SW 1271 (cell line): ENCODE results near the gene ALDH3A2.
"Not testable (repeated sequence)": the region's sequence is repeated elsewhere in the genome, so short reads cannot be mapped to it uniquely, and the experiment has no call there.

Experiments
- DNase-seq, 2 experiments: peaks; one replicate each; lab custom pipeline; 2025; lab: John Stamatoyannopoulos, UW

ALDH3A2 gene

GRCh38 chr17:19678581-19679453, 30.3 kb downstream of the ALDH3A2 start:
- DNase-seq, result no peak

DNA sequence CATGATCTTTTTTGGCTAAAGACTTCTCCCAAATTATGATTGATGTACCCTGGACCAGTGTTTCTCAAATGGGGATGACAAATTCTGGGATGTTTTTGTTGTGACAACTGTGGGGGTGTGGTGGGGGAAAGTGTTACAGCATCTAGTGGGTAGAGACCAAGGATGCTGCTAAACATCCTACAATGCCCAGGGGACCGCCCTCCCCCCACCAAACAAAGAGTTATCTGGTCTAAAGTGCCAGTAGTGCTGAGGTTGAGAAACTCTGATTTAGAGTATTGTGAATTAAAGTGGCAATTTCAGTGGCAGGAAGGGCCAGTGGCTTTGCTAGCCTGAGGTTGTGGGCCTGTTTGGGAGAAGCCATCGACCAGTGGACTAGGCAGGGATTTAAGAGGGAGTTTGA, 34.6 kb downstream of the ALDH3A2 start:
- no peak for DNase-seq

DNA sequence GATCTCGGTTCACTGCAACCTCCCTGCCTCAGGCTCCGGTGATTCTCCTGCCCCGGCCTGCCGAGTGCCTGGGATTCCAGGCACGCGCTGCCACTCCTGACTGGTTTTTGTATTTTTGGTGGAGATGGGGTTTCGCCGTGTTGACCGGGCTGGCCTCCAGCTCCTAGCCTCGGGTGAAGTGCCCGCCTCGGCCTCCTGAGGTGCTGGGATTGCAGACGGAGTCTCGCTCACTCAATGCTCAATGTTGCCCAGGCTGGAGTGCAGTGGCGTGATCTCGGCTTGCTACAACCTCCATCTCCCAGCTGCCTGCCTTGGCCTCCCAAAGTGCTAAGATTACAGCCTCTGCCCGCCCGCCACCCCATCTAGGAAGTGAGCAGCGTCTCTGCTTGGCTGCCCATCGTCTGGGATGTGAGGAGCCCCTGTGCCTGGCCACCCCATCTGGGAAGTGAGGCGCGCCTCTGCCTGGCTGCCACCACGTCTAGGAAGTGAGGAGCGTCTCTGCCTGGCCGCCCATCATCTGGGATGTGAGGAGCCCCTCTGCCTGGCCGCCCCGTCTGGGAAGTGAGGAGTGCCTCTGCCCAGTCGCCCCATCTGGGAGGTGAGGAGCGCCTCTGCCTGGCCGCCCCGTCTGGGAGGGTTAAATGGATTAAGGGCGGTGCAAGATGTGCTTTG, 36.5 kb downstream of the ALDH3A2 start:
- DNase-seq, result not testable (repeated sequence)

DNA sequence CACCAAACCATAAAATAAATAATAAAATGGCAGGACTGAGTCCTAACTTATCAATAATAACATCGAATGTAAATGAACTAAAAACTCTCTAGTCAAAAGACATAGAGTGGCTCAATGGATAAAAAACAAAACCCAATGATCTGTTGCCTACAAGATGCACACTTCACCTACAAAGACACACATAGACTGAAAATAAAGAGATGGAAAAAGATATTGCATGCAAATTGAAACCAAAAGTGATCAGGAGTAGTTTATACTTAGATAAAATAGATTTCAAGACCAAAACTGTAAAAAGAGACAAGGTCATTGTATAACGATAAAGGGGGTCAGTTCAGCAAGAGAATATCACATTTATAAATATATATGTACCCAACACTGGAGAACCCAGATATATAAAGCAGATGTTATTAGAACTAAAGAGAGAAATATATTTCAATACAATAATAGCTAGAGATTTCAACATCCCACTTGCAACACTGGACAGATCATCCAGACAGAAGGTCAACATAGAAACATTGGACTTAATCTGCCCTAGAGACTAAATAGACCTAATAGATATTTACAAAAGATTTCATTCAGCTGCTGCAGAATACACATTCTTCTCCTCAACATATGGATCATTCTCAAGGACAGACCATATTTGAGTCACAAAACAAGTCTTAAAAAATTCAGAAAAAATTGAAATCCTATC, 38.0 kb downstream of the ALDH3A2 start:
- DNase-seq, result no peak

- DNase-seq, result no peak
Measured at GRCh38 chr17:19702217-19702641, 53.7 kb downstream of the ALDH3A2 start.

GRCh38 chr17:19703106-19703827, 54.7 kb downstream of the ALDH3A2 start:
- DNase-seq, result no peak

- no peak for DNase-seq
Measured at GRCh38 chr17:19703828-19704613, 55.5 kb downstream of the ALDH3A2 start.

DNA sequence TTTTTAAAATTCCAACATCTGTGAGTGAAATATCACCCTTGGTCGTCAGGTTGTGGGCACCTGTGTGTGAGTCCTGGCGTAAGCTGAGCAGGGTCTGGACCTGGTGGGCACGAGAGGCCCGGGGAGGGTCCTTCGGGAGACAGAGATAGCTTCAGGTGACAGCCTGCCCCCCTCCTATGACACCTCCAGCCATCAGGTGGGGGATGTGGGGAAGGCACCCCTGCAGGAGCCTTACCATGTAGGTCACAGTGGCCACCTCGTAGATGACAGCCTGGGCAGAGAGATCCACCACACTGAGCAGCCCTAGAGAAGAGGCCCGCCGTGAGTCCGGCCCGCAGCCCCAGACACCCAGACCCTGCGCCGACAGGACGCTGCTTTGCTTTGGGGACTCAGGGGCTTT, 56.6 kb downstream of the ALDH3A2 start:
- DNase-seq, result no peak

GRCh38 chr17:19705771-19706770, 57.5 kb downstream of the ALDH3A2 start:
- no peak for DNase-seq

DNA sequence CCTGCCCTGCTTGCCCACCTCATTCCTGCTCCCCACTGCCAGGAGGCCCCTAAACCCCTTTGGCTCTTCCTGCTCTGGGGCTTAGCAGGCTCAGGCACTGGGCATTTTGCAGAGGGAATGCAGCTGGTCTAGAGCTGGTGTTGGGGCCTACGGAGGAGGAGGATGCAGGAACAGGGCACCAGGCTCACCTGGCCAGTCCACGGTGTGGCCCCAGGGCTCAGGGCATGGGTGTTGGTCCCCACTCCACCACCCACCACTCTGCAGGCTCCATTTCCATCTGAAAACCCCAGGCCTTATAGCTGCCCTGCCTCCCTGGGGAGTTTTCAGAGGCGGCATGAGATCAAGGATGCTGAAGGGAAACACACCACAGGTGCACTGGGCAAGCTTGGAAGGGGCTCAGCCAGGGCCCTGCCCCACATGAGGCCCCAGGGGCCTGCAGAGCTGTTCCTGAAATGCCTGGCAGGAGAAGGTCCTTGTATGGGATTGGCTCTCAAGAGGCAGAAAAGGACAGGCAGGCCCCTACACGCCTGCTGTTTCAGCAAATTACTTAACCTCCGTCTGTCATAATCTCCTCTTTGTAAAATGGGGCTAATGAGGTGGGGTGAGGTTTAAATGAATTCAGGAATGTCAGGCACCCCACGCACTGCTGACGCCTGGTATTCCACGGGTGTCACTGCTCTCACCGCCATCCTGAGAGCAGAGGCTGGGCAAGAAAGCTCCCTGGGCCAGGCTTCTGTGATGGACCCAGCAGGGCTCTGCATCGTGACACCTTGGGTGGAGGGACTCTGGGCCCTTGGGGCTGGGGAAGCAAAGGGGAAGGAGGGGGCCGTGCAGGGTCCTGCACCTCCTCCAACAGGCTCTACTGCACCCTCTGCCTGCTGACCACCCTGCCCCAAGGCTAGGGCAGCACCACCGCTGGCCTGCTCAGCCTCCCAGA, 58.5 kb downstream of the ALDH3A2 start:
- no peak for DNase-seq

- DNase-seq, result no peak
Measured at GRCh38 chr17:19707728-19708221, 59.2 kb downstream of the ALDH3A2 start.

DNA sequence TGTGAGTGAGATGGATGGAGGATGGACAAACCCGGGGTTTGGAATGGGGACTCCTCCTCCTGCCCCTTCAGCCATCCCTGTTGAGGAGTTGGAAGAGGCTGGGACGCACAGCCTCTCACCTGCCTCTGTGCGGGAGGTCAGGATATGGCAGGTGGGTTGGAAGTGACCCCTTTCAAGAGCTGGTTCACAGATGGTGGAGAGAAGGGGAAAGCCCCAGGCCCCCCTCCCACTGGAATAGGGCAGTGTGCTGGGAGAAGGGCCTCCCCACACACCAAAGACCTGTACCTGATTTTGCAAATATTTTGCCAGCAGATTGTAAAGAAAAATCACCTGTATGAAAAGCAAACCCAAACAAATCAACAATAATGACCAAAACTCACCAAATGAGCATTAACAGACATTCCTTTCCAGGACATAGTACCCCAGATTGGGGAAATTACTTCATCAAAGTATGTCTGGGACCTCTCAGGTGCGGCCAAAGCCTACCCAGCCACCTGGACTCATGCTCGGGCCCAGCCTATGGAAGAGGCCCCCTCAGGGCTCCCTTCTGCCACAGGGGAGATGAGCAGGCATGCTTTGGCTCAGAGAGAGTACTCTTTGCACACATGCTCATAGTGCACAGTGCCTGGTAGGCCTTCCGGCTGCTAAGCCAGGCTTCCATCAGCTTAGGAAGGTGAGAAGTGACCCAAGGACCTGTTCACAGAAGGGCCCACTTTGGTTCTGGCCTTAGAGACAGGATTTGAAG, 60.1 kb downstream of the ALDH3A2 start:
- DNase-seq, result no peak

DNA sequence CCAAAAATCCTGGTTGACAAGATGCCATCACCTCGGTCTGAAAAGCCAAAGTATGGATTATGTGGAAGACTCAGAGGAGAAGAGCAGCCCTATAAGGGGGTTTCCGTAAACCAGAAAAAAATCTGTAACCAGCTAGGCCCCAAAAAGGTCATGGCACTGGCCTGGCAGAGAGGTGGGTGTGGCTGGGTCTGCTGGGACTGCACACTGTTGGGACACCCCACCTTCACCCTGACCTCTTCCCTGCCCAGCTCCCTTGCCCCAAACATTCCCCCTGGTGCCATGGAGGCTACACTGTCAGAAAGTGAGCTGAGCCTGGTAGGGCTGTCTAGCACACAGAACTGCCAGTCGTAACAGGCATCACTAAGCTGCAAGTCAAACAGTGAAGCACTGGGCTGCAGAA, 61.3 kb downstream of the ALDH3A2 start:
- DNase-seq, result no peak

DNA sequence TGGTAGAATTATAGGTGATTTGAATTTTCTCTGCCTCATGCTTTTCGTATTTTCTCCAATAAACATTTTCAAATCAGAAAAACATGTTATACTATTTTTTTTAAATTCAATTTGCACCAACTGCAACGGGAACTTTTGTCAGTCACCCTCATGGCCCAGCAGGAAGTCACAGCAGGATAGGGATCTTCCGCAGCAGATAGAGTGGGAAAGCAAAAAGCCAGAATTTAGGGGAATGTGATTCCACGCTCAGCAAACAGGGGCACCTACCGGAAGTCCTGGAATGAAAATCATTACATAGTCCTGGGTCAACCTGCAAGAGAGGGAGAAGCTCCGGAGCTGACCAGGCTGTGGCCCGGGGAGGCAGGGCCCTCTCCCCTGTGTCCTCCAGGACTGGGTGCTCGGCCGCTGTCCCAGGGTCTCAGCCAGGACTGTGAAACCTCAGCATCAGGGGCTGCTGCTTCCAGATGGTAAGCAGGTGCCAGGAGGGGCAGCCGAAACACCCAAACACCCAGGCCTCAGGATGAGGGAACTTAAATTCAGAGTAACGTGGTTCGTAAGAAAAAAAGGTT, 64.0 kb downstream of the ALDH3A2 start:
- no peak for DNase-seq

GRCh38 chr17:19713462-19713861, 64.9 kb downstream of the ALDH3A2 start:
- DNase-seq, result no peak

DNA sequence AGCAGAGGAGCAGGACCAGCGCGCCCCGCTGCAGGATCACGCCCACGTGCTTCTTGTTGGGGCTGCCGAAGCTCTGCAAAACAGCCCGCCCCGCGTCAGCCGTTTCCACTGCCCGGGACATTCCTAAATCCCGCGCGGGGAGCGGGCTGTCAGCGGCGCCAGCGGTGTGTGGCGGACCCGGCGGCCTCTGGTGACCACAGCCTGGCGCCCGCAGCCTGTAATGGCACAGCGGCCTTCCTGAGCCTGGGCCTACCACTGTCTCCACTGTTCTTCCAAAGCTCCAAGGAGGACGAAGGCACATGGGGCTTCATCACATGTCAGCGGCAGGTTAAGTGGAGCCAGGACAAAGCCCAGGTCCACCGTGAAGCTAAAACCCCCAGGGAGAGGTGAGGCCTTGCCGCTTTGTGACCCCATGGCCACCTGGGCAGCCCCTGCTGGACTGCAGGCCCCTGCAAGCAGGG, 65.4 kb downstream of the ALDH3A2 start:
- DNase-seq, result no peak
